Right ventricle myocardium superior (tissue), 1 donor: Measurements from ENCODE around the gene KCNK4. TPM values are rescaled to one million over a fixed set of nuclear protein-coding genes. Genes with fewer than 3 reads are reported as not detected.

Experiments
- ATAC-seq: fragments of 200-7000 bp; cut with Tn5 transposase; one replicate; pipeline ENCODE4 v1.9.1; 2020; ENCODE audit warnings: mild to moderate bottlenecking; ENCODE audit not compliant: poor library complexity
- DNase-seq: peaks from one replicate; pipeline ENCODE4 v3.0.0-alpha.2; 2020
- intact Hi-C: fragments of 100-400 bp; cut with DNase I; formaldehyde crosslinking; loops from one replicate; pipeline ENCODE4 v1.11.2; 2022
- total RNA-seq: library from RNA; stranded (reverse); fragmentation: NEBNext Ultra II Directional; extraction: Animal tissue kit (Norgen Biotek cat#: 25700); gene quantifications from one replicate; pipeline ENCODE4 v1.2.1, GENCODE V29; 2021
- donor health status: DM: no; HTN: yes; CAD: no; lungs with severe emphysema.

The KCNK4 gene
- total RNA-seq, 1 donor from 2014 or later: not detected

GRCh38 chr11:64285885-64286800, 5.0 kb upstream of the KCNK4 start:
- DNase-seq (no peak), ATAC-seq (no peak)
- intact Hi-C loops: loop anchor here (2.0 kb wide), 1 partner anchor 15 kb away; no protein-coding TSS in a partner anchor

GRCh38 chr11:64286801-64287159, 4.3 kb upstream of the KCNK4 start:
- no peak for ATAC-seq
- intact Hi-C loops: no loop called here
- DNase-seq: no peak

- DNase-seq (no peak), ATAC-seq (no peak)
- intact Hi-C loops: no loop called here
Observed at GRCh38 chr11:64287676-64288352, 3.3 kb upstream of the KCNK4 start.

- no peak for ATAC-seq
- DNase-seq: no peak
- intact Hi-C loops: no loop called here
Observed at GRCh38 chr11:64288353-64288750, 2.8 kb upstream of the KCNK4 start.

- no peak for ATAC-seq
- intact Hi-C loops: no loop called here
- no peak for DNase-seq
Observed at GRCh38 chr11:64289002-64289564, 2.0 kb upstream of the KCNK4 start.

- intact Hi-C loops: no loop called here
- no peak for ATAC-seq
- no peak for DNase-seq
Observed at GRCh38 chr11:64290352-64291261, 495 bp upstream of the KCNK4 start.

- ATAC-seq: peak; percentile 19
- intact Hi-C loops: no loop called here
- no peak for DNase-seq
Observed at GRCh38 chr11:64291752-64292459, 804 bp downstream of the KCNK4 start.

GRCh38 chr11:64292460-64293254, 1.6 kb downstream of the KCNK4 start:
- DNase-seq (no peak), ATAC-seq (no peak)

GRCh38 chr11:64294774-64295173, 3.7 kb downstream of the KCNK4 start:
- intact Hi-C loops: no loop called here
- no peak for DNase-seq
- ATAC-seq: no peak

More at GRCh38 chr11:64292460-64293254, 1.6 kb downstream of the KCNK4 start:
- intact Hi-C loops: no loop called here

- DNase-seq: no peak
- no peak for ATAC-seq
- intact Hi-C loops: no loop called here
Observed at GRCh38 chr11:64295760-64296159, 4.7 kb downstream of the KCNK4 start.

- no peak for DNase-seq
- intact Hi-C loops: no loop called here
- ATAC-seq: no peak
Observed at GRCh38 chr11:64296236-64296635, 5.1 kb downstream of the KCNK4 start.

- intact Hi-C loops: no loop called here
- DNase-seq: no peak
- ATAC-seq: no peak
Observed at GRCh38 chr11:64296830-64297698, 6.0 kb downstream of the KCNK4 start.

- ATAC-seq (no peak), DNase-seq (no peak)
- intact Hi-C loops: no loop called here
Observed at GRCh38 chr11:64297699-64298358, 6.7 kb downstream of the KCNK4 start.

GRCh38 chr11:64298966-64299846, 8.1 kb downstream of the KCNK4 start:
- DNase-seq: peak; percentile 81
- intact Hi-C loops: no loop called here
- peak; percentile 75 for ATAC-seq
